GM19193 (cell line): ENCODE measurements around the gene WFDC10B.

ENCODE experiments used
- POLR2A ChIP-seq: IDR thresholded peaks from 4 replicates; pipeline ENCODE4 v1.6.1; 2011; ENCODE audit not compliant: insufficient read depth, insufficient read length; ENCODE audit errors: extremely low read depth

Gene WFDC10B

DNA sequence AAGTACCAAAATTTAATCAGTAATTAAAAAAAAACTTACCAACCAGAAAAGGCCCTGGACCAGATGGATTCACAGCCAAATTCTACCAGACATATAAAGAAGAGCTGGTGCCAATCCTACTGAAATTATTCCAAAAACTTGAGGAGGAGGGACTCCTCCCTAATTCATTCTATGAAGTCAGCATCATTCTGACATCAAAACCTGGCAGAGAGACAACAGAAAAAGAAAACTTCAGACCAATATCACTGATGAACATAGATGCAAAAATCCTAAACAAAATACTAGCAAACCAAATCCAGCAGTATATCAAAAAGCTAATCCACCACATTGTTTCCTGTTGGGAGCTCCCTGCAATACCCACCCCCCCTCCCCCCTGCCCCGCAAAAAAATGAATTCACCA lies 34.7 kb downstream of the WFDC10B start, which contains the start of gene WFDC11:
TSS of gene WFDC11 (minus strand) at position 101 of the 400 bp plus-strand sequence. CDS start 19,639 bp downstream, outside the sequence.
- no peak for TF ChIP-seq POLR2A

DNA sequence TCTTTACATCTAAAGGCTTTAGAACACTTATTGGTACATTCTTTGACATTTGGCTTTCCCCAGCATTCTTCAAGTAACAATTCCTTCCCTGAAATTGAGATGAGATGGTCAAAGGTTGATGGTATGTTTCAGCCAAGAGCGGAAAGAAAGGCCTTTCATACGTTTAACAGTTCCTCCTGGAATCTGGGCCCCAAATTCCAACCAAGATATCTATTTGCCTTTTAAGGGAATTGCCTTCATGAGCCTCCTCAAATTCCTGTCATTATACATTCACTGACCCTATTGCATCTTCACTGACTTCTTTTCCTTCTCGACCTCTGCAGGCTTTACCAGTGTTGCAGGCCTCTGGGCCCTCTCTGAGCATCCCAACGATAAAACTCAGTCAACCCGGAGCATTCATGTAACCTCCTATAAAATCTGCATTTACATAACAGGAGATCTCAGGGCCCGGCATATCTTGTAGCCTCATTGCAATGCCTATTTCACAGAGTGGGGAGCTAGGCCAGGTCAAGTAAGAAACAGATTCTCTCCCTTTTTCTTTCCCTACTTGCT lies 55.4 kb downstream of the WFDC10B start:
- TF ChIP-seq POLR2A = no peak

DNA sequence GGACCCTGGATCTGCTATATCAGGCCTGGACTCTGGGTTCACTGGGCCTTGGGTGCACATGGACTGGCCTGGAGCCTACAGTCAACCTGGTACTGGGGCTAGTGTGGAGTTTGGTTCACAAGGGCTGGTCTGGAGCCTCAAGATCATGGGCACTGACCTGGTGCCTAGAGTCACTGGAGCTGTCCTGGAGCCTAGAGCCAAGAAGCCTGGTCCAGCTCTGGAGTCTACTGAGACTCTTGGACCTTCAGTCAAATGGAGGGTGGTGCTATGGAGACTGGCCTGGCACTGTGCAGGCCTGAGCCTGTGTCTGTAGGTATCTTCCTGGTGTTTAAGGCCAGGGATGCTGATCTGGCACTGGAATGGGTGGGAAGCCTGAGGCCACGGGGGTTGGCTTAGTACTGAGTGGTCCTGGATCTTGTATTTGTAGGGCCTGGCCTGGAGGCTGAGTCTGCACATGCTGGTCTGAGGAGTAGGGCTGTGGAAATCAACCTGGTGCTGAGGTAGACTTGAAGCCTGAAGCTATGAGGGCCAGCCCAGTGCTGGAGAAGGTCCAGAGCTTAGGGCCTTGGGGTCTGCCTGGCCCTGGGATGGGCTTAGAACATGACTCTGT lies 57.3 kb downstream of the WFDC10B start:
- TF ChIP-seq POLR2A = no peak

DNA sequence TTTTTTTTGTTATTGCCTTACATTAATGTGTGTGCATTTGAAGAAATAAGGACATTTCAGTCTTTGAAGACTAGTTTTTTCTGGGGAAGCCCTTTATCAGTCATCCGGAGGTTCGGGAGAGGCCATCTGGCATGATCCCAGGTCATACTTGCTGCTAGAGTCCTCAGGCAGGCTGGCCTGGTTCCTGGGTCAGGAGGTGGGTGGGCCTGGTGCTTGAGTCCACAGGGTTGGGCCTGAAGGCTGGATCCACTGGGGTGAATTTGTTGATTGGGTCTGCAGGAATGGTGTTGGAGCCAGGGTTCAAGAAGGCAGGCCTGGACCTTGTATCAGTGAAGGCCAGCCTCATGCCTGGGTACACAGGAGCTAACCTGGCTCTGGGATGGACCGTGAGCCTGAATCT lies 57.9 kb downstream of the WFDC10B start:
- TF ChIP-seq POLR2A = no peak

DNA sequence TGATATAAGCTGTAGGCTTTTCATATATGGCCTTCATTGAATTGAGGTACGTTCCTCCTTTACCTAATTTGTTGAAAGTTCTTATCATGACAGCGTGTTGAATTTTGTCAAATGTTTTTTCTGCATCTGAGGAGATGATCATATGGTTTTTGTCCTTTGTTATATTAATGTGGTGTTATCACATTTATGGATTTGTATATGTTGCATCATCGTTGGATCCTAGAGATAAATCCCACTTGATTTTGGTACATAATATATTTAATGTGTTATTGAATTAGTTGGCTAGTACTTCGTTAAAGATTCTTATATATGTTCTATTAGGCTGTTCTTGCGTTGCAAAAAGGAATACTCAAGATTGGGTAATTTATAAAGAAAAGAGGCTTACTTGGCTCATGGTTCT lies 65.1 kb downstream of the WFDC10B start:
- TF ChIP-seq POLR2A = no peak

DNA sequence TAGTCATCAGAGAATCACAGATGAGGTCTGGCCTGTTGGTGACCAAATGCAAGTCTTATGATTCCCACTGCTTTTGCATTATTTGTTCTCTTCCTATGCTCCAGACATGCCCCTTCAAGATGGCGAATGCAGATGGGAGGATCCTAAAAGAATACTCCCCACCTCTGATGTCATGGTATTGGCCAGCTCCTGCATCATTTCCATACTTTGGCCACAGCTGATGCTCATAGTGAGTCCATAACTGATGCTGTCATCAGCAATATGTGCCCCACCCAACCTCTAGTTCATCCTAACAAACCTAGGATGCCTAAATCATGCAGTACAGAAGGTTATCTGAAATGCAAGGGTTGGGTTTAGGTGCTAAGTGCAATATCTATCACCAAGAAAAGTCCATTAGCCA lies 68.3 kb downstream of the WFDC10B start:
- TF ChIP-seq POLR2A = no peak
